ENCODE results near the gene ZRANB3.
A peak's percentile ranks its signal among the peaks of the same experiment; 100 is the strongest.
"Not testable (repeated sequence)": the region's sequence is repeated elsewhere in the genome, so short reads cannot be mapped to it uniquely, and the experiment has no call there.

Gene ZRANB3

DNA sequence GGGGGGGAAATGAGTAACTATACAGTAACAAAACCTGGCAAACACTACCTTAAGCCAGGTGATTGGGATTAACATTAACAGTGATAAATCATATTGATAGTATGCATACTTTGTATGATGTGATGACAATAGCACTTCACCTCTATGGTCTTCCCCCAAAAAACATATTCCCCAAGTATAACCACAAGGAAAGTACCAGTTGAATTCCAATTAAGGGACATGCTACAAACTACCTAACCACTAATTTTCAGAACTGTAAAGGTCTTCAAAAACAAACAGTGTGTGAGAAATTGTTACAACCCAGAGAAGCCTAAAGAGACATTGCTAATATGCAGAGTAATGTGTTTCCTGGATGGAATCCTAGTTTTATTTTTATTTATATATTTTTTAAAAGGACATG lies 152.4 kb downstream of the ZRANB3 start:
- no peak for TF ChIP-seq JUND (IDR thresholded peaks at IDR 0.05; ENCODE audit: low read depth)
- in situ Hi-C loops (cut with HindIII; ENCODE audit: low pct_unique_long_range_greater_than_20kb, low sequenced_read_pairs), result no loop called here
- no peak for DNase-seq (ENCODE audit: low read depth in 1 of 2, low spot score in 1 of 2)

- no peak for TF ChIP-seq JUND (IDR thresholded peaks at IDR 0.05; ENCODE audit: low read depth)
- no peak for DNase-seq (ENCODE audit: low read depth in 1 of 2, low spot score in 1 of 2)
- in situ Hi-C loops (cut with HindIII; ENCODE audit: low pct_unique_long_range_greater_than_20kb, low sequenced_read_pairs), result no loop called here
These were observed 157.3 kb downstream of the ZRANB3 start for GRCh38 chr2:135373702-135374101.

- in situ Hi-C loops (cut with HindIII; ENCODE audit: low pct_unique_long_range_greater_than_20kb, low sequenced_read_pairs), result no loop called here
- TF ChIP-seq JUND (IDR thresholded peaks at IDR 0.05; ENCODE audit: low read depth), result no peak
- no peak for DNase-seq (ENCODE audit: low read depth in 1 of 2, low spot score in 1 of 2)
These were observed 181.1 kb downstream of the ZRANB3 start for GRCh38 chr2:135349941-135350340.

- in situ Hi-C loops (cut with HindIII; ENCODE audit: low pct_unique_long_range_greater_than_20kb, low sequenced_read_pairs); DNase-seq (ENCODE audit: low read depth in 1 of 2, low spot score in 1 of 2): not testable (repeated sequence)
These were observed 182.8 kb downstream of the ZRANB3 start for GRCh38 chr2:135348096-135348704.

GRCh38 chr2:135337071-135337470 lies 193.9 kb downstream of the ZRANB3 start:
- peak in 1 of 2 experiments; percentile 1 for DNase-seq (ENCODE audit: low read depth in 1 of 2, low spot score in 1 of 2)
- TF ChIP-seq JUND (IDR thresholded peaks at IDR 0.05; ENCODE audit: low read depth), result no peak
- in situ Hi-C loops (cut with HindIII; ENCODE audit: low pct_unique_long_range_greater_than_20kb, low sequenced_read_pairs), result no loop called here

GRCh38 chr2:135335256-135335655 lies 195.8 kb downstream of the ZRANB3 start:
- no peak for DNase-seq (ENCODE audit: low read depth in 1 of 2, low spot score in 1 of 2)
- TF ChIP-seq JUND (IDR thresholded peaks at IDR 0.05; ENCODE audit: low read depth), result no peak
- in situ Hi-C loops (cut with HindIII; ENCODE audit: low pct_unique_long_range_greater_than_20kb, low sequenced_read_pairs), result no loop called here

DNA sequence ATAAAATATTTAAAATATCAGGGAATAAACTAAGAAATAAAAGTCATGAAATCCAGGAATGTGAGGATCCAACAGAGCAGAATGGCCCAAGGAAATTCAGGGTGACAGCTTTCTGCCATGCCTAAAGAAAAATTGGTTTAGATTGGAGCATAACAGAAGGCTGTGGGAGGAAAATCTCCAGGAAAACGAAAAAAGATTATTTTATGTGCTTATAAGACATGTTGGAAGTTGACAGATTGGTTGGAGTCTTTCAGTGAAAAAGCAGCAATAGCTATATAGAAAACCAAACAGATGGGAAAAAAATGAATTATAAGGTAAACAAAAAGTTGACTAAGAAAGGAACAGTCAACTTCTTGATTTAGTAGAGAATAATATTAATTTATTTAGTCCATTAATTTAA lies 203.9 kb downstream of the ZRANB3 start:
- in situ Hi-C loops (cut with HindIII; ENCODE audit: low pct_unique_long_range_greater_than_20kb, low sequenced_read_pairs), result no loop called here
- DNase-seq (ENCODE audit: low read depth in 1 of 2, low spot score in 1 of 2), result no peak
- TF ChIP-seq JUND (IDR thresholded peaks at IDR 0.05; ENCODE audit: low read depth), result no peak

- DNase-seq (ENCODE audit: low read depth in 1 of 2, low spot score in 1 of 2), result no peak
- in situ Hi-C loops (cut with HindIII; ENCODE audit: low pct_unique_long_range_greater_than_20kb, low sequenced_read_pairs), result no loop called here
- no peak for TF ChIP-seq JUND (IDR thresholded peaks at IDR 0.05; ENCODE audit: low read depth)
These were observed 210.3 kb downstream of the ZRANB3 start for GRCh38 chr2:135320465-135321355.

DNA sequence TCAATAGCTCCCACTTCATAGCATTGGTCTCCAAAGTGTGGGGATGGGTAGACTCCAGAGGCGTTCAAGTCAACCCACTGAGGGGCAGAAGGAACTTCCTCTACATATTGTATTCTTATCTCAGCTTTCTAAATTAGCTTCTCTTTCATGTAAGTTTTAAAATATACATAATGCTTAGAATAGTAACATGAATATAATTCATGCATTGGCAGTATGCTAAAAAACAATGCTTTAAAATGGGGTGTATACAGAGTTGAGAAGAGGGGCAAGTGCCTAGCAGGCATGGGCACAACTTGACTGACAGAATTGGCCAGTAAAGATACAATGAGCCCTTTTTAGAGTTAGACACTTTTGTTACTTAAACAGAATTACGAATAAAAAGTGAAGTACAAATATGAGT lies 212.2 kb downstream of the ZRANB3 start:
- in situ Hi-C loops (cut with HindIII; ENCODE audit: low pct_unique_long_range_greater_than_20kb, low sequenced_read_pairs), result no loop called here
- DNase-seq (ENCODE audit: low read depth in 1 of 2, low spot score in 1 of 2), result no peak
- TF ChIP-seq JUND (IDR thresholded peaks at IDR 0.05; ENCODE audit: low read depth), result no peak

- in situ Hi-C loops (cut with HindIII; ENCODE audit: low pct_unique_long_range_greater_than_20kb, low sequenced_read_pairs), result no loop called here
- no peak for DNase-seq (ENCODE audit: low read depth in 1 of 2, low spot score in 1 of 2)
- no peak for TF ChIP-seq JUND (IDR thresholded peaks at IDR 0.05; ENCODE audit: low read depth)
These were observed 213.6 kb downstream of the ZRANB3 start for GRCh38 chr2:135317375-135317774.

DNA sequence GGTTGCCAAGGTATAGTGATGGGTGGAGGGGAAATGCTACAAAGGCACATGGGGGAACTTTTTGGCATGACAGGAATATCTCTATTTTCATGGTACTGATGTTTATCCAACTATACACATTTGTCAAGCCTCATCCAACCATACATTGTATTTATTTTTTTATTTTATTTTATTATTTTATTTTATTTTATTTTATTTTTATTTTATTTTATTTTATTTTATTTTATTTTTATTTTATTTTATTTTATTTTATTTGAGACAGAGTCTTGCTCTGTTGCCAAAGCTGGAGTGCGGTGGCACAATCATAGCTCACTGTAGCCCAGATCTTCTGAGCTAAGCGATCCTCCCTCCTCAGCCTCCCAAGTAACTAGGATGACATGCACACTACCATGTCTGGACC lies 219.1 kb downstream of the ZRANB3 start:
- in situ Hi-C loops (cut with HindIII; ENCODE audit: low pct_unique_long_range_greater_than_20kb, low sequenced_read_pairs), result no loop called here
- TF ChIP-seq JUND (IDR thresholded peaks at IDR 0.05; ENCODE audit: low read depth), result no peak
- no peak for DNase-seq (ENCODE audit: low read depth in 1 of 2, low spot score in 1 of 2)

- no peak for DNase-seq (ENCODE audit: low read depth in 1 of 2, low spot score in 1 of 2)
- no peak for TF ChIP-seq JUND (IDR thresholded peaks at IDR 0.05; ENCODE audit: low read depth)
- in situ Hi-C loops (cut with HindIII; ENCODE audit: low pct_unique_long_range_greater_than_20kb, low sequenced_read_pairs), result no loop called here
These were observed 219.8 kb downstream of the ZRANB3 start for GRCh38 chr2:135311268-135311667.

GRCh38 chr2:135304694-135305093 lies 226.3 kb downstream of the ZRANB3 start:
- in situ Hi-C loops (cut with HindIII; ENCODE audit: low pct_unique_long_range_greater_than_20kb, low sequenced_read_pairs), result no loop called here
- no peak for DNase-seq (ENCODE audit: low read depth in 1 of 2, low spot score in 1 of 2)
- TF ChIP-seq JUND (IDR thresholded peaks at IDR 0.05; ENCODE audit: low read depth), result no peak
